Panc1 (cell line): ENCODE measurements around the gene COL11A2. TPM values are rescaled to one million over a fixed set of nuclear protein-coding genes. Genes with fewer than 3 reads are reported as not detected.

Experiments used
- ATAC-seq: fragments of 200-7000 bp; cut with Tn5 transposase; 2 replicates; pipeline ENCODE4 v1.9.1; 2020; ENCODE audit warnings: mild to moderate bottlenecking, moderate library complexity
- BruUV-seq: library from RNA; stranded (reverse); fragments of 400-500 nt; replicated peaks from 2 replicates; lab custom pipeline; 2021; lab: Mats Ljungman, UMichigan
- CTCF ChIA-PET: fragments of 300-600 bp; sonication (Branson Sonifier 250); formaldehyde crosslinking; loops from one replicate; lab custom pipeline; 2022; ENCODE audit warnings: antibody characterized with exemption; lab: Charles Lee
- POLR2A ChIA-PET: fragments of 300-600 bp; sonication (Branson Sonifier 250); formaldehyde crosslinking; loops from one replicate; lab custom pipeline; 2022; ENCODE audit warnings: antibody characterized with exemption; lab: Charles Lee
- DNase-seq: peaks from one replicate; pipeline ENCODE4 v3.0.0-alpha.2; 2010; ENCODE audit warnings: low read depth, low spot score
- H3K27ac ChIP-seq: 2 replicates; pipeline ENCODE4 v1.5.1; 2011; ENCODE audit warnings: mild to moderate bottlenecking, low read length, inconsistent platforms
- H3K27me3 ChIP-seq: fragments of 200-500 bp; sonication (Bioruptor generic); 2 replicates; pipeline ENCODE4 v1.6.0; 2014; ENCODE audit warnings: low read length, inconsistent platforms; ENCODE audit not compliant: control insufficient read depth, insufficient read depth
- H3K36me3 ChIP-seq: fragments of 200-500 bp; sonication (Bioruptor generic); 2 replicates; pipeline ENCODE4 v1.5.1; 2014; ENCODE audit warnings: inconsistent platforms, mild to moderate bottlenecking, low read length, moderate library complexity; ENCODE audit not compliant: control insufficient read depth, insufficient read depth
- H3K4me1 ChIP-seq: 2 replicates; pipeline ENCODE4 v1.5.1; 2011; ENCODE audit warnings: inconsistent platforms, mild to moderate bottlenecking, low read length, moderate library complexity; ENCODE audit not compliant: control insufficient read depth, insufficient read depth
- H3K4me3 ChIP-seq, 2 experiments: 2 replicates each; pipeline ENCODE4 v1.5.1; 2011 to 2012; ENCODE audit warnings: low read depth in 2 of 2, low read length in 2 of 2, mild to moderate bottlenecking in 2 of 2, inconsistent platforms in 1 of 2, moderate library complexity in 1 of 2
- H3K9me3 ChIP-seq: fragments of 200-500 bp; sonication (Bioruptor generic); 2 replicates; pipeline ENCODE4 v1.5.1; 2014; ENCODE audit warnings: low read depth, mild to moderate bottlenecking, inconsistent platforms, low read length, moderate library complexity; ENCODE audit not compliant: control insufficient read depth, insufficient read depth
- POLR2AphosphoS5 ChIP-seq: IDR thresholded peaks from 2 replicates; pipeline ENCODE4 v1.6.1; 2012; ENCODE audit warnings: mild to moderate bottlenecking, low read depth, low read length, moderate library complexity
- REST ChIP-seq, 2 experiments: IDR thresholded peaks; 2 replicates each; pipeline ENCODE4 v1.6.1; 2011 to 2012; ENCODE audit warnings: low read depth in 2 of 2, control low read depth in 1 of 2, low read length in 1 of 2, mild to moderate bottlenecking in 1 of 2, moderate library complexity in 1 of 2; ENCODE audit not compliant: insufficient read depth in 1 of 2
- SIN3A ChIP-seq: IDR thresholded peaks from 2 replicates; pipeline ENCODE4 v1.6.1; 2012; ENCODE audit warnings: low read depth, mild to moderate bottlenecking, low read length, moderate library complexity, borderline replicate concordance; ENCODE audit not compliant: insufficient read depth
- TCF7L2 ChIP-seq: IDR thresholded peaks from 2 replicates; pipeline ENCODE4 v1.6.1; 2011; ENCODE audit warnings: mild to moderate bottlenecking, low read depth, low read length, inconsistent platforms
- in situ Hi-C: cut with HindIII; loops from 2 replicates; pipeline ENCODE4 v1.10.0; 2016; ENCODE audit warnings: low sequenced_read_pairs, low pct_unique_long_range_greater_than_20kb
- intact Hi-C: fragments of 100-400 bp; cut with micrococcal nuclease; formaldehyde crosslinking; loops from one replicate; pipeline ENCODE4 v1.10.0; 2022; ENCODE audit not compliant: unreplicated experiment
- total RNA-seq: library from RNA; stranded (reverse); gene quantifications from one replicate; pipeline ENCODE4 v1.2.1, GENCODE V29; 2021; ENCODE audit not compliant: unreplicated experiment
- TF ChIP-seq, protein P1 (sequence below): fragments of 450-650 bp; IDR thresholded peaks from 2 replicates; pipeline ENCODE4 v1.5.1; 2017; ENCODE audit warnings: mild to moderate bottlenecking

Gene COL11A2
- total RNA-seq, 1 experiment from 2014 or later, result 0.57 TPM

- peak overlapping the region; percentile 95 for H3K27ac ChIP-seq
- H3K36me3 ChIP-seq, result peaks cover 6% of the 10 kb centered on the region
- TF ChIP-seq SIN3A (no peak), REST (IDR thresholded peaks at IDR 0.05; ENCODE audit: insufficient read depth in 1 of 2, low read depth in 2 of 2, low read length in 1 of 2) (no peak), TCF7L2 (no peak), POLR2AphosphoS5 (no peak)
- TF ChIP-seq, protein P1, sequence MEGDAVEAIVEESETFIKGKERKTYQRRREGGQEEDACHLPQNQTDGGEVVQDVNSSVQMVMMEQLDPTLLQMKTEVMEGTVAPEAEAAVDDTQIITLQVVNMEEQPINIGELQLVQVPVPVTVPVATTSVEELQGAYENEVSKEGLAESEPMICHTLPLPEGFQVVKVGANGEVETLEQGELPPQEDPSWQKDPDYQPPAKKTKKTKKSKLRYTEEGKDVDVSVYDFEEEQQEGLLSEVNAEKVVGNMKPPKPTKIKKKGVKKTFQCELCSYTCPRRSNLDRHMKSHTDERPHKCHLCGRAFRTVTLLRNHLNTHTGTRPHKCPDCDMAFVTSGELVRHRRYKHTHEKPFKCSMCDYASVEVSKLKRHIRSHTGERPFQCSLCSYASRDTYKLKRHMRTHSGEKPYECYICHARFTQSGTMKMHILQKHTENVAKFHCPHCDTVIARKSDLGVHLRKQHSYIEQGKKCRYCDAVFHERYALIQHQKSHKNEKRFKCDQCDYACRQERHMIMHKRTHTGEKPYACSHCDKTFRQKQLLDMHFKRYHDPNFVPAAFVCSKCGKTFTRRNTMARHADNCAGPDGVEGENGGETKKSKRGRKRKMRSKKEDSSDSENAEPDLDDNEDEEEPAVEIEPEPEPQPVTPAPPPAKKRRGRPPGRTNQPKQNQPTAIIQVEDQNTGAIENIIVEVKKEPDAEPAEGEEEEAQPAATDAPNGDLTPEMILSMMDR, result no peak
- ChIA-PET POLR2A (interaction anchor here (0.6 kb wide), 1 partner anchor 235 kb away, joined by 6 read pairs; no protein-coding TSS in a partner anchor), CTCF (no interaction called here)
- H3K4me1 ChIP-seq, result peaks cover 42% of the 10 kb centered on the region
- in situ Hi-C loops, result no loop called here
- DNase-seq (no peak), ATAC-seq (peak; percentile 14; the same call in 1 of the 2 replicates)
- intact Hi-C loops, result no loop called here
- BruUV-seq, result no TSS peak
- peak overlapping the region; percentile 84 to 92 for H3K4me3 ChIP-seq
- H3K9me3 ChIP-seq, result no peaks in the 10 kb centered on the region
- H3K27me3 ChIP-seq, result no peaks in the 10 kb centered on the region
These were observed 14.7 kb upstream of the COL11A2 start for GRCh38 chr6:33206864-33207551.

DNA sequence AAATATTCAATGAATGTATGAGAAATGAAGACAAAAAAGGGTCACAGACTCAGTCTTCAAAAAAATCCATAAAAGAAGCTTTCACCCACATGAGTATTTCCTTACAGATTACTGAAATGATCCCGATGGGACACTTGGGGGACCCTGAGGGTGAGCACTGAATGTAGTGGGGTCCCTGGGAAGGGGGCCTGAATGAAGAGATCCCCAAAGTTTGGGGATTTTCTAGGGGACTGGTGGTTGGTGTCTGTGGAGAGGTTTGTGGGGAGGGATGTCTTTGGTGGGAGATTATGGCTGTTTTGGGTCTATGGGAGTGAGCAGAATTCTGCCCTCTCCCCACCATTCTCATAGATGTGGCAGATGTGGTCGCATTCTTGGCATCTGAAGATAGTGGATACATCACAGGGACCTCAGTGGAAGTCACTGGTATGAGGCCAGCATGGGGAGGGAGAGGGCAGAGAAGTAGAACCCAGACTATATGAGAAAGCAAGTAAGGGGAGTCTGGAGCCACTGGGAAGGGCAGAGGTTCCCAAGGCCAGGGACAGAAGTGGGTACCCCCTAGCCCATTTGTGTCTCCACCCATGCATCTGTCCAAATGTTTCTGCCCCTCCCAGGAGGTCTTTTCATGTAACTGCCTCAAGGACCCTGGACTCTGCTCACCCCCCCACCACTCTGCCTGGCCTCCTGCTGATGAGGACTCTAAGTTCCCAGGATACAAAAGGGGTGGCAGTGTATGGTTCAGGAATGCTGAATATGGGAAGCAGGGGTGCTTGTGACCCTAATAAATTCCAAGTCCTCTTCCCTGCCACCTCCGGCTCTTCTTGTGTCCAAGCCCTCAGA is 14.0 kb upstream of the COL11A2 start:
- ChIA-PET CTCF (interaction anchor here (0.7 kb wide), 1 partner anchor 42 kb away, joined by 5 read pairs; no protein-coding TSS in a partner anchor), POLR2A (interaction anchor here (0.7 kb wide), 1 partner anchor 71 kb away, joined by 8 read pairs; the partner anchor contains the start of gene B3GALT4)
- intact Hi-C loops (no loop called here), in situ Hi-C loops (no loop called here)
- ATAC-seq (no peak), DNase-seq (no peak)
- TF ChIP-seq, protein P1, result no peak
- no peak for TF ChIP-seq SIN3A
- TF ChIP-seq POLR2AphosphoS5, result no peak
- TF ChIP-seq REST (IDR thresholded peaks at IDR 0.05; ENCODE audit: insufficient read depth in 1 of 2, low read depth in 2 of 2, low read length in 1 of 2), result no peak
- TF ChIP-seq TCF7L2, result no peak
- Histone ChIP-seq H3K27ac (peak overlapping the region; percentile 8), H3K4me3 (peak overlapping the region in 1 of 2 experiments; percentile 8; a peak in 1 of 4 replicates), H3K27me3 (no peaks in the 10 kb centered on the region), H3K9me3 (no peaks in the 10 kb centered on the region), H3K4me1 (peaks cover 46% of the 10 kb centered on the region), H3K36me3 (peaks cover 10% of the 10 kb centered on the region)
- BruUV-seq, result no TSS peak
